Keratinocyte (primary cell): ENCODE data around the gene LFNG. TPM values are rescaled to one million over a fixed set of nuclear protein-coding genes. Genes with fewer than 3 reads are reported as not detected.

Source experiments
- DNase-seq: peaks from one replicate; pipeline ENCODE4 v3.0.0-alpha.2; 2011; ENCODE audit warnings: low read depth, missing footprints, low spot score
- FAIRE-seq: peaks from 2 replicates; lab custom pipeline; 2011; peaks lifted over from hg19 to GRCh38; lab: Jason Lieb, UNC
- H2AFZ ChIP-seq: 2 replicates; pipeline ENCODE4 v1.6.0; 2012; ENCODE audit warnings: low read length, control low read depth, inconsistent platforms; ENCODE audit not compliant: control insufficient read depth
- H3K27ac ChIP-seq: 2 replicates; pipeline ENCODE4 v1.5.1; 2011; ENCODE audit warnings: low read length; ENCODE audit not compliant: control insufficient read depth, insufficient read depth
- H3K27me3 ChIP-seq: 3 replicates; pipeline ENCODE4 v1.6.0; 2011; ENCODE audit warnings: low read length; ENCODE audit not compliant: control insufficient read depth, insufficient read depth; ENCODE audit errors: extremely low read depth
- H3K36me3 ChIP-seq, 2 experiments: 2 replicates in 1 of 2; 3 replicates in 1 of 2; pipeline ENCODE4 v1.5.1; 2011; ENCODE audit warnings: low read length in 2 of 2, mild to moderate bottlenecking in 1 of 2; ENCODE audit not compliant: control insufficient read depth in 2 of 2, insufficient read depth in 2 of 2; ENCODE audit errors: extremely low read depth in 1 of 2
- H3K4me1 ChIP-seq: 3 replicates; pipeline ENCODE4 v1.5.1; 2011; ENCODE audit warnings: low read length; ENCODE audit not compliant: control insufficient read depth, insufficient read depth; ENCODE audit errors: extremely low read depth
- H3K4me2 ChIP-seq: 3 replicates; pipeline ENCODE4 v1.6.0; 2011; ENCODE audit warnings: low read depth, low read length; ENCODE audit not compliant: control insufficient read depth, insufficient read depth; ENCODE audit errors: extremely low read depth
- H3K4me3 ChIP-seq, 3 experiments: fragments of 200-600 bp in 1 of 3; sonication (generic) in 1 of 3; 2 replicates in 2 of 3; 3 replicates in 1 of 3; pipeline ENCODE4 v1.5.1; 2011 to 2016; ENCODE audit warnings: low read length in 3 of 3, mild to moderate bottlenecking in 3 of 3, control low read depth in 2 of 3, inconsistent platforms in 1 of 3, low read depth in 1 of 3, mixed read lengths in 1 of 3, mixed run types in 1 of 3, moderate library complexity in 1 of 3; ENCODE audit not compliant: control insufficient read depth in 2 of 3, insufficient read depth in 2 of 3; ENCODE audit errors: extremely low read depth in 1 of 3
- H3K79me2 ChIP-seq: 2 replicates; pipeline ENCODE4 v1.6.0; 2012; ENCODE audit warnings: low read length; ENCODE audit not compliant: control insufficient read depth, insufficient read depth
- H3K9ac ChIP-seq: 3 replicates; pipeline ENCODE4 v1.6.0; 2011; ENCODE audit warnings: low read length; ENCODE audit not compliant: control insufficient read depth, insufficient read depth; ENCODE audit errors: extremely low read depth
- H3K9me1 ChIP-seq: 3 replicates; pipeline ENCODE4 v1.6.0; 2011; ENCODE audit warnings: low read length; ENCODE audit not compliant: control insufficient read depth, insufficient read depth; ENCODE audit errors: extremely low read depth
- H3K9me3 ChIP-seq: 2 replicates; pipeline ENCODE4 v1.5.1; 2012; ENCODE audit warnings: low read depth, low read length; ENCODE audit not compliant: control insufficient read depth
- H4K20me1 ChIP-seq: 3 replicates; pipeline ENCODE4 v1.6.0; 2011; ENCODE audit warnings: low read length; ENCODE audit not compliant: control insufficient read depth, insufficient read depth; ENCODE audit errors: extremely low read depth
- EZH2 ChIP-seq: IDR thresholded peaks from one replicate; pipeline ENCODE4 v1.6.1; 2012; ENCODE audit warnings: inconsistent platforms, mild to moderate bottlenecking, low read length, moderate library complexity
- dilution Hi-C: fragments of 300-500 bp; cut with MboI; formaldehyde crosslinking; loops from one replicate; pipeline ENCODE4 v1.7.0; 2020; ENCODE audit warnings: low sequenced_read_pairs; ENCODE audit not compliant: extremely low pct_ligation_motif_present
- polyA plus RNA-seq, 5 experiments: library from polyadenylated mRNA; depleted of rRNA in 3 of 5; stranded (reverse) in 3 of 5; stranded (forward) in 1 of 5; unstranded in 1 of 5; fragments of >200 nt; gene quantifications; 1 replicate in 1 of 5; 2 replicates in 3 of 5; 3 replicates in 1 of 5; pipeline versions ENCODE4 v1.2.1 to v1.2.3, GENCODE V29; 2011 to 2012; ENCODE audit warnings: missing spikeins in 2 of 5, low read depth in 1 of 5, low replicate concordance in 1 of 5
- TF ChIP-seq, protein P1 (sequence below), 3 experiments: IDR thresholded peaks in 1 of 3; conservative IDR thresholded peaks in 1 of 3; optimal IDR thresholded peaks in 1 of 3; 2 replicates in 2 of 3; 3 replicates in 1 of 3; pipeline versions ENCODE3 to v1.5.1; 2011; ENCODE audit warnings: low read length in 3 of 3, mild to moderate bottlenecking in 3 of 3, moderate library complexity in 2 of 3, control low read depth in 1 of 3, inconsistent platforms in 1 of 3; ENCODE audit not compliant: insufficient read depth in 2 of 3; ENCODE audit errors: extremely low read depth in 1 of 3

LFNG gene
- polyA plus RNA-seq, 1 donor (not counting 4 experiments of a cell fraction or from before 2014, with no cell fraction given): 17.7 TPM

DNA sequence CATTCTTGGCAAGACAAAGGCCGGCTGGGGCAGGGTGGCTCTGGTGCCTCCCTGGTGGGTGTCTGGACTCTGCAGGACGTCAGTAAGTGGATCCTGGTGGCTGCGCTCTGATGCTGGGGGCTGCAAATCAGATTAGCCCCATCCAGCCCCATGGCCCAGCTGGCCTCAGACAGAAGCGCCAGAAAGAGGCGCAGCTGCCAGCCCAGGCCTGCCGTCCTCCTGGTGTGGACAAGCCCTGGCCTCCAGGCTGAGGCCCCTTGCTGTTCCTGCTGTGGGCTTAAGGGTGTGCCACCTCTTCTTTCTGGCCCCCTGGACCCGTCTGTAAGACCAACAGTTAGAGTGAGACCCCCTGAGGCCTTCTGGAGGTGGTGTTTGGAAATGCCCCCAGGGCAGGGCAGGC, 5.9 kb upstream of the LFNG start:
- H3K9me1 ChIP-seq: peaks cover 3% of the 10 kb centered on the region
- peaks cover 36% of the 10 kb centered on the region for H3K4me1 ChIP-seq
- no peaks in the 10 kb centered on the region for H3K79me2 ChIP-seq
- H3K27me3 ChIP-seq: peaks cover 10% of the 10 kb centered on the region
- DNase-seq (no peak), FAIRE-seq (no peak)
- H3K9me3 ChIP-seq: no peaks in the 10 kb centered on the region
- no peak overlapping the region for H2AFZ ChIP-seq
- H3K4me3 ChIP-seq: no peak overlapping the region
- no peak overlapping the region for H3K27ac ChIP-seq
- H3K36me3 ChIP-seq: no peaks in the 10 kb centered on the region
- H3K9ac ChIP-seq: no peak overlapping the region
- TF ChIP-seq, protein P1, sequence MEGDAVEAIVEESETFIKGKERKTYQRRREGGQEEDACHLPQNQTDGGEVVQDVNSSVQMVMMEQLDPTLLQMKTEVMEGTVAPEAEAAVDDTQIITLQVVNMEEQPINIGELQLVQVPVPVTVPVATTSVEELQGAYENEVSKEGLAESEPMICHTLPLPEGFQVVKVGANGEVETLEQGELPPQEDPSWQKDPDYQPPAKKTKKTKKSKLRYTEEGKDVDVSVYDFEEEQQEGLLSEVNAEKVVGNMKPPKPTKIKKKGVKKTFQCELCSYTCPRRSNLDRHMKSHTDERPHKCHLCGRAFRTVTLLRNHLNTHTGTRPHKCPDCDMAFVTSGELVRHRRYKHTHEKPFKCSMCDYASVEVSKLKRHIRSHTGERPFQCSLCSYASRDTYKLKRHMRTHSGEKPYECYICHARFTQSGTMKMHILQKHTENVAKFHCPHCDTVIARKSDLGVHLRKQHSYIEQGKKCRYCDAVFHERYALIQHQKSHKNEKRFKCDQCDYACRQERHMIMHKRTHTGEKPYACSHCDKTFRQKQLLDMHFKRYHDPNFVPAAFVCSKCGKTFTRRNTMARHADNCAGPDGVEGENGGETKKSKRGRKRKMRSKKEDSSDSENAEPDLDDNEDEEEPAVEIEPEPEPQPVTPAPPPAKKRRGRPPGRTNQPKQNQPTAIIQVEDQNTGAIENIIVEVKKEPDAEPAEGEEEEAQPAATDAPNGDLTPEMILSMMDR (optimal IDR thresholded peaks at IDR 0.05 in 1 of 3, IDR thresholded peaks at IDR 0.05 in 1 of 3, conservative IDR thresholded peaks at IDR 0.05 in 1 of 3; ENCODE audit: extremely low read depth in 1 of 3, insufficient read depth in 2 of 3, low read length in 3 of 3): no peak
- TF ChIP-seq EZH2: no peak
- no peak overlapping the region for H3K4me2 ChIP-seq
- dilution Hi-C loops: no loop called here
- no peaks in the 10 kb centered on the region for H4K20me1 ChIP-seq

DNA sequence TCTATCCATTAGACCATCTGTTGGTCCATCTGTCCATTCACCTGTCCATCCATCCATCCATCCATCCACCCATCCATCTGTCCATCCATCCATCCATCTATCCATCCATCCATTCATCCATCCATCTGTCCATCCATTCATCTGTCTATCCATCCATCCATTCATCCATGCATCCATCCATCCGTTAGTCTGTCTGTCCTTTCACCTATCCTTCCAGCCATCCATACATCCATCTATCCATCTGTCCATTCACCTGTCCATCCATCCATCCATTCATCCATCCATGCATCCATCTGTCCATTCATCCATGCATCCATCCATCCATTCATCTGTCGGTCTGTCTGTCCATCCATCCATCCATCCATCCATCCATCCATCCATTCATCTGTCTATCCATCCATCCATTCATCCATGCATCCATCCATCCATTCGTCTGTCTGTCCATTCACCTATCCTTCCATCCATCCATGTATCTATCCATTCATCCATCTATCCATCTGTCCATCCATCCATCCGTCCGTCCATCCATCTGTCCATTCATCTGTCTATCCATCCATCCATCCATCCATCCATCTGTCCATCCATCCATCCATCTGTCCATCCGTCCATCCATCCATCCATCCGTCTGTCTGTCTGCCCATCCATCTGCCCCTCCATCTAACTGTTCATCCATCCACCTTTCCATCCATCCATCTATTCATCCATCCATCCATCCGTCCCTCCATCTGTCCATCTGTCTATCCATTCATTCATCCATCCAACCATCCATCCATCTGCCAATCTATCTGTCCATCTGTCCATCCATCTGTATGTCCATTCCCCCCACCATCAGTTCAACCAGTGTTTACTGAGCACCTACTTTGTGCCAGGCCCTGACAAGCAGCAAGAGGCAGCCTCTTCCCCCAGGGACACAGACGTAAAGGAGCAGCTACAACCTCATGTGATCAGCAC, 4.8 kb upstream of the LFNG start:
- H3K4me1 ChIP-seq: peaks cover 29% of the 10 kb centered on the region
- H3K36me3 ChIP-seq: no peaks in the 10 kb centered on the region
- no peaks in the 10 kb centered on the region for H3K9me3 ChIP-seq
- H3K79me2 ChIP-seq: no peaks in the 10 kb centered on the region
- peaks cover 3% of the 10 kb centered on the region for H3K9me1 ChIP-seq
- TF ChIP-seq EZH2: no peak
- TF ChIP-seq, protein P1 (optimal IDR thresholded peaks at IDR 0.05 in 1 of 3, IDR thresholded peaks at IDR 0.05 in 1 of 3, conservative IDR thresholded peaks at IDR 0.05 in 1 of 3; ENCODE audit: extremely low read depth in 1 of 3, insufficient read depth in 2 of 3, low read length in 3 of 3): no peak
- no peak overlapping the region for H3K27ac ChIP-seq
- H2AFZ ChIP-seq: no peak overlapping the region
- dilution Hi-C loops: no loop called here
- peaks cover 10% of the 10 kb centered on the region for H3K27me3 ChIP-seq
- no peak overlapping the region for H3K4me3 ChIP-seq
- no peak overlapping the region for H3K9ac ChIP-seq
- H4K20me1 ChIP-seq: no peaks in the 10 kb centered on the region
- DNase-seq (no peak), FAIRE-seq (no peak)
- no peak overlapping the region for H3K4me2 ChIP-seq
